Measurements from ENCODE around the gene HMGCLL1.

The HMGCLL1 gene

GRCh38 chr6:55524441-55524840 is 54.6 kb downstream of the HMGCLL1 start:
- no peak overlapping the region for H3K4me3 ChIP-seq (ENCODE audit: control insufficient read depth, low read depth, low read length)
- no peak for DNase-seq (ENCODE audit: low read depth)
- TF ChIP-seq CTCF (IDR thresholded peaks at IDR 0.05; ENCODE audit: control insufficient read depth, insufficient read depth, low read depth, low read length, missing control alignments) = no peak

GRCh38 chr6:55518529-55519060 is 60.4 kb downstream of the HMGCLL1 start:
- no peak for TF ChIP-seq CTCF (IDR thresholded peaks at IDR 0.05; ENCODE audit: control insufficient read depth, insufficient read depth, low read depth, low read length, missing control alignments)
- DNase-seq (ENCODE audit: low read depth) = no peak
- no peak overlapping the region for H3K4me3 ChIP-seq (ENCODE audit: control insufficient read depth, low read depth, low read length)

- no peak for DNase-seq (ENCODE audit: low read depth)
- TF ChIP-seq CTCF (IDR thresholded peaks at IDR 0.05; ENCODE audit: control insufficient read depth, insufficient read depth, low read depth, low read length, missing control alignments) = no peak
- no peak overlapping the region for H3K4me3 ChIP-seq (ENCODE audit: control insufficient read depth, low read depth, low read length)
These were observed 62.3 kb downstream of the HMGCLL1 start for GRCh38 chr6:55516736-55517135.

- peak; percentile 16 for TF ChIP-seq CTCF (IDR thresholded peaks at IDR 0.05; ENCODE audit: control insufficient read depth, insufficient read depth, low read depth, low read length, missing control alignments)
- H3K4me3 ChIP-seq (ENCODE audit: control insufficient read depth, low read depth, low read length) = no peak overlapping the region
- no peak for DNase-seq (ENCODE audit: low read depth)
These were observed 66.1 kb downstream of the HMGCLL1 start for GRCh38 chr6:55512904-55513303.

GRCh38 chr6:55511122-55511800 is 67.7 kb downstream of the HMGCLL1 start:
- TF ChIP-seq CTCF (IDR thresholded peaks at IDR 0.05; ENCODE audit: control insufficient read depth, insufficient read depth, low read depth, low read length, missing control alignments) = no peak
- no peak for DNase-seq (ENCODE audit: low read depth)
- H3K4me3 ChIP-seq (ENCODE audit: control insufficient read depth, low read depth, low read length) = no peak overlapping the region

GRCh38 chr6:55499591-55499990 is 79.4 kb downstream of the HMGCLL1 start:
- TF ChIP-seq CTCF (IDR thresholded peaks at IDR 0.05; ENCODE audit: control insufficient read depth, insufficient read depth, low read depth, low read length, missing control alignments) = no peak
- DNase-seq (ENCODE audit: low read depth) = no peak
- no peak overlapping the region for H3K4me3 ChIP-seq (ENCODE audit: control insufficient read depth, low read depth, low read length)

All from AG09309 (cell line).